ENCODE measurements around the gene AGXT2.

DNA sequence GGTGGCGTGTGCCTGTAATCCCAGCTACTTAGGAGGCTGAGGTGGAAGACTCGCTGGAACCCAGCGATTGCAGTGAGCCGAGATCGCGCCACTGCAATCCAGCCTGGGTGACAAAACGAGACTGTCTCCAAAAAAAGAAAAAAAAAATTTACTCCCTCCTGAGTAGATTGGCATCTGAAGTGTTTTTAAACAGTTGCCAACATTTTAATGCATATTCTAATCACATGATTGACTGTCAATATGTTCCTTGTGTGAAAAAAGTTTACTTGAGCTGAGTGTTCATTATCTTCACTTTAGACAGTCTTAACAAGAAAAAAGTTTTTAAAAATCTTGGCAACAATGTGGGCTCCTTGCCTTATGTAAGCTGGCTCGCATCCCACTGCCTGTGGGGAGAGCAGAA is 53.8 kb downstream of the AGXT2 start:
- TF ChIP-seq, protein P1, sequence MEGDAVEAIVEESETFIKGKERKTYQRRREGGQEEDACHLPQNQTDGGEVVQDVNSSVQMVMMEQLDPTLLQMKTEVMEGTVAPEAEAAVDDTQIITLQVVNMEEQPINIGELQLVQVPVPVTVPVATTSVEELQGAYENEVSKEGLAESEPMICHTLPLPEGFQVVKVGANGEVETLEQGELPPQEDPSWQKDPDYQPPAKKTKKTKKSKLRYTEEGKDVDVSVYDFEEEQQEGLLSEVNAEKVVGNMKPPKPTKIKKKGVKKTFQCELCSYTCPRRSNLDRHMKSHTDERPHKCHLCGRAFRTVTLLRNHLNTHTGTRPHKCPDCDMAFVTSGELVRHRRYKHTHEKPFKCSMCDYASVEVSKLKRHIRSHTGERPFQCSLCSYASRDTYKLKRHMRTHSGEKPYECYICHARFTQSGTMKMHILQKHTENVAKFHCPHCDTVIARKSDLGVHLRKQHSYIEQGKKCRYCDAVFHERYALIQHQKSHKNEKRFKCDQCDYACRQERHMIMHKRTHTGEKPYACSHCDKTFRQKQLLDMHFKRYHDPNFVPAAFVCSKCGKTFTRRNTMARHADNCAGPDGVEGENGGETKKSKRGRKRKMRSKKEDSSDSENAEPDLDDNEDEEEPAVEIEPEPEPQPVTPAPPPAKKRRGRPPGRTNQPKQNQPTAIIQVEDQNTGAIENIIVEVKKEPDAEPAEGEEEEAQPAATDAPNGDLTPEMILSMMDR (IDR thresholded peaks at IDR 0.05), result no peak
- TF ChIP-seq EP300 (IDR thresholded peaks at IDR 0.05) (no peak), POLR2A (IDR thresholded peaks at IDR 0.05) (no peak), POLR2AphosphoS5 (IDR thresholded peaks at IDR 0.05) (no peak)

Measured in suprapubic skin (tissue), 4 donors.